Measurements from ENCODE around the gene SKI. TPM values are rescaled to one million over a fixed set of nuclear protein-coding genes. Genes with fewer than 3 reads are reported as not detected.

SKI gene
- total RNA-seq, 1 donor from 2014 or later = 66.2 TPM

DNA sequence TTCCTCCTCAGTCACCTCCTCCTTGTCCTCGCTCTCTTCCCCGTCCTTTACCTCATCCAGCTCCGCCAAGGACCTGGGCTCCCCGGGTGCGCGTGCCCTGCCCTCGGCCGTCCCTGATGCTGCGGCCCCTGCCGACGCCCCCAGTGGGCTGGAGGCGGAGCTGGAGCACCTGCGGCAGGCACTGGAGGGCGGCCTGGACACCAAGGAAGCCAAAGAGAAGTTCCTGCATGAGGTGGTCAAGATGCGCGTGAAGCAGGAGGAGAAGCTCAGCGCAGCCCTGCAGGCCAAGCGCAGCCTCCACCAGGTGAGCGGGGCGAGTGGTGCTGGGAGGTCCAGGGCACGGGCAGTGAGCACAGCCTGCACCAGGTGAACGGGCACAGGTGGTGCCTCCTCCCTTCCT, 76.2 kb downstream of the SKI start:
- DNase-seq (ENCODE audit: low read depth) (no peak), FAIRE-seq (no peak)
- Histone ChIP-seq H4K20me1 (ENCODE audit: insufficient read depth, low read length) (peaks cover 81% of the 10 kb centered on the region), H3K9me3 (ENCODE audit: insufficient read depth, low read depth, low read length) (no peaks in the 10 kb centered on the region), H3K4me1 (ENCODE audit: insufficient read depth, low read length) (peaks cover 7% of the 10 kb centered on the region), H3K4me3 (ENCODE audit: insufficient read depth, low read depth, low read length) (no peak overlapping the region), H3K27me3 (ENCODE audit: insufficient read depth, low read length) (no peaks in the 10 kb centered on the region), H2AFZ (ENCODE audit: low read depth, low read length) (no peak overlapping the region), H3K9ac (ENCODE audit: low read length) (no peak overlapping the region), H3K79me2 (ENCODE audit: insufficient read depth, low read length) (peaks cover 70% of the 10 kb centered on the region), H3K36me3 (ENCODE audit: insufficient read depth, low read length) (peaks cover 11% of the 10 kb centered on the region), H3K4me2 (ENCODE audit: low read length) (no peak overlapping the region), H3K27ac (ENCODE audit: low read depth, low read length) (no peak overlapping the region)
- Mint-ChIP-seq H3K36me3 (ENCODE audit: low read depth, unreplicated experiment) (peaks cover 7% of the 10 kb centered on the region), H3K27me3 (ENCODE audit: low read depth, unreplicated experiment) (no peaks in the 10 kb centered on the region), H3K4me3 (ENCODE audit: unreplicated experiment) (no peak overlapping the region), H3K4me1 (ENCODE audit: low read depth, unreplicated experiment) (no peaks in the 10 kb centered on the region), H3K27ac (ENCODE audit: unreplicated experiment) (no peak overlapping the region), H3K9me3 (ENCODE audit: unreplicated experiment) (no peaks in the 10 kb centered on the region)
- no peak for TF ChIP-seq EZH2 (IDR thresholded peaks at IDR 0.05; ENCODE audit: insufficient read depth, low read length)
- TF ChIP-seq, protein P1, sequence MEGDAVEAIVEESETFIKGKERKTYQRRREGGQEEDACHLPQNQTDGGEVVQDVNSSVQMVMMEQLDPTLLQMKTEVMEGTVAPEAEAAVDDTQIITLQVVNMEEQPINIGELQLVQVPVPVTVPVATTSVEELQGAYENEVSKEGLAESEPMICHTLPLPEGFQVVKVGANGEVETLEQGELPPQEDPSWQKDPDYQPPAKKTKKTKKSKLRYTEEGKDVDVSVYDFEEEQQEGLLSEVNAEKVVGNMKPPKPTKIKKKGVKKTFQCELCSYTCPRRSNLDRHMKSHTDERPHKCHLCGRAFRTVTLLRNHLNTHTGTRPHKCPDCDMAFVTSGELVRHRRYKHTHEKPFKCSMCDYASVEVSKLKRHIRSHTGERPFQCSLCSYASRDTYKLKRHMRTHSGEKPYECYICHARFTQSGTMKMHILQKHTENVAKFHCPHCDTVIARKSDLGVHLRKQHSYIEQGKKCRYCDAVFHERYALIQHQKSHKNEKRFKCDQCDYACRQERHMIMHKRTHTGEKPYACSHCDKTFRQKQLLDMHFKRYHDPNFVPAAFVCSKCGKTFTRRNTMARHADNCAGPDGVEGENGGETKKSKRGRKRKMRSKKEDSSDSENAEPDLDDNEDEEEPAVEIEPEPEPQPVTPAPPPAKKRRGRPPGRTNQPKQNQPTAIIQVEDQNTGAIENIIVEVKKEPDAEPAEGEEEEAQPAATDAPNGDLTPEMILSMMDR (IDR thresholded peaks at IDR 0.05; ENCODE audit: insufficient read depth, low read depth, low read length) = no peak

GRCh38 chr1:2304921-2305681, 77.0 kb downstream of the SKI start:
- H4K20me1 ChIP-seq (ENCODE audit: insufficient read depth, low read length) = peaks cover 76% of the 10 kb centered on the region
- H3K4me3 Mint-ChIP-seq (ENCODE audit: unreplicated experiment) = no peak overlapping the region
- H3K27me3 ChIP-seq (ENCODE audit: insufficient read depth, low read length) = no peaks in the 10 kb centered on the region
- no peak overlapping the region for H3K9ac ChIP-seq (ENCODE audit: low read length)
- H3K36me3 ChIP-seq (ENCODE audit: insufficient read depth, low read length) = peaks cover 11% of the 10 kb centered on the region
- H3K27ac ChIP-seq (ENCODE audit: low read depth, low read length) = no peak overlapping the region
- H3K9me3 ChIP-seq (ENCODE audit: insufficient read depth, low read depth, low read length) = no peaks in the 10 kb centered on the region
- no peak overlapping the region for H2AFZ ChIP-seq (ENCODE audit: low read depth, low read length)
- H3K27me3 Mint-ChIP-seq (ENCODE audit: low read depth, unreplicated experiment) = no peaks in the 10 kb centered on the region
- H3K4me1 ChIP-seq (ENCODE audit: insufficient read depth, low read length) = peaks cover 7% of the 10 kb centered on the region
- TF ChIP-seq EZH2 (IDR thresholded peaks at IDR 0.05; ENCODE audit: insufficient read depth, low read length) = no peak
- TF ChIP-seq, protein P1 (IDR thresholded peaks at IDR 0.05; ENCODE audit: insufficient read depth, low read depth, low read length) = no peak
- peak; percentile 29 for DNase-seq (ENCODE audit: low read depth)
- H3K79me2 ChIP-seq (ENCODE audit: insufficient read depth, low read length) = peaks cover 64% of the 10 kb centered on the region
- peaks cover 7% of the 10 kb centered on the region for H3K36me3 Mint-ChIP-seq (ENCODE audit: low read depth, unreplicated experiment)
- H3K4me1 Mint-ChIP-seq (ENCODE audit: low read depth, unreplicated experiment) = no peaks in the 10 kb centered on the region
- no peak overlapping the region for H3K4me2 ChIP-seq (ENCODE audit: low read length)
- no peak overlapping the region for H3K4me3 ChIP-seq (ENCODE audit: insufficient read depth, low read depth, low read length)
- no peaks in the 10 kb centered on the region for H3K9me3 Mint-ChIP-seq (ENCODE audit: unreplicated experiment)
- no peak overlapping the region for H3K27ac Mint-ChIP-seq (ENCODE audit: unreplicated experiment)
- no peak for FAIRE-seq

Measured in astrocyte (in vitro differentiated cells and primary cell).